Loucy (cell line): ENCODE results near the gene BCAR3.

ENCODE experiments used
- H2AFZ ChIP-seq: fragments of 200-600 bp; sonication (generic); 2 replicates; pipeline ENCODE4 v1.6.0; 2016; ENCODE audit warnings: antibody characterized with exemption, mild to moderate bottlenecking, low read length, moderate library complexity
- H3F3A ChIP-seq: fragments of 200-600 bp; 2 replicates; pipeline ENCODE4 v1.6.0; 2016; ENCODE audit warnings: antibody characterized with exemption, low read depth, mild to moderate bottlenecking
- H3K27me3 ChIP-seq: fragments of 200-600 bp; sonication (generic); 2 replicates; pipeline ENCODE4 v1.6.1; 2014; ENCODE audit warnings: low read length, mild to moderate bottlenecking; ENCODE audit not compliant: insufficient read depth, poor library complexity, severe bottlenecking
- H3K36me3 ChIP-seq: fragments of 200-600 bp; sonication (generic); 2 replicates; pipeline ENCODE4 v1.6.1; 2016; ENCODE audit warnings: low read length; ENCODE audit not compliant: insufficient read depth
- H3K4me1 ChIP-seq: fragments of 200-600 bp; sonication (generic); 2 replicates; pipeline ENCODE4 v1.5.1; 2014; ENCODE audit warnings: low read length, mild to moderate bottlenecking; ENCODE audit not compliant: insufficient read depth, poor library complexity, severe bottlenecking
- H3K4me2 ChIP-seq: fragments of 200-600 bp; sonication (generic); 2 replicates; pipeline ENCODE4 v1.6.0; 2014; ENCODE audit warnings: antibody characterized with exemption, low read length, low read depth, mild to moderate bottlenecking; ENCODE audit not compliant: poor library complexity, severe bottlenecking
- H3K4me3 ChIP-seq: fragments of 200-600 bp; sonication (generic); 2 replicates; pipeline ENCODE4 v1.5.1; 2014; ENCODE audit warnings: low read length, mild to moderate bottlenecking, mixed read lengths; ENCODE audit not compliant: poor library complexity, severe bottlenecking
- H3K79me2 ChIP-seq: fragments of 200-600 bp; sonication (generic); 2 replicates; pipeline ENCODE4 v1.6.1; 2014; ENCODE audit warnings: low read length; ENCODE audit not compliant: insufficient read depth
- H3K9ac ChIP-seq: fragments of 200-600 bp; sonication (generic); 2 replicates; pipeline ENCODE4 v1.6.0; 2014; ENCODE audit warnings: mild to moderate bottlenecking, low read depth, low read length, moderate library complexity; ENCODE audit not compliant: poor library complexity, severe bottlenecking
- H3K9me2 ChIP-seq: fragments of 200-600 bp; sonication (generic); replicated peaks from 2 replicates; pipeline ENCODE4 v1.6.1; 2016; ENCODE audit warnings: low read depth, low read length, mixed read lengths
- H3K9me3 ChIP-seq: fragments of 200-600 bp; sonication (generic); 2 replicates; pipeline ENCODE4 v1.6.1; 2014; ENCODE audit warnings: mild to moderate bottlenecking, antibody characterized with exemption, low read length, low read depth; ENCODE audit not compliant: insufficient read depth
- H4K20me1 ChIP-seq: fragments of 200-600 bp; sonication (generic); 2 replicates; pipeline ENCODE4 v1.6.0; 2014; ENCODE audit warnings: antibody characterized with exemption, low read length, mild to moderate bottlenecking; ENCODE audit not compliant: insufficient read depth, poor library complexity, severe bottlenecking
- CTCF ChIP-seq: fragments of 200-600 bp; sonication (generic); conservative IDR thresholded peaks from 2 replicates; pipeline ENCODE4 v1.5.1; 2014; ENCODE audit warnings: mild to moderate bottlenecking, antibody characterized with exemption, low read length
- EZH2phosphoT487 ChIP-seq: fragments of 200-600 bp; IDR thresholded peaks from 2 replicates; pipeline ENCODE4 v1.6.1; 2018; ENCODE audit warnings: antibody characterized with exemption, mild to moderate bottlenecking, moderate library complexity, borderline replicate concordance

The BCAR3 gene

DNA sequence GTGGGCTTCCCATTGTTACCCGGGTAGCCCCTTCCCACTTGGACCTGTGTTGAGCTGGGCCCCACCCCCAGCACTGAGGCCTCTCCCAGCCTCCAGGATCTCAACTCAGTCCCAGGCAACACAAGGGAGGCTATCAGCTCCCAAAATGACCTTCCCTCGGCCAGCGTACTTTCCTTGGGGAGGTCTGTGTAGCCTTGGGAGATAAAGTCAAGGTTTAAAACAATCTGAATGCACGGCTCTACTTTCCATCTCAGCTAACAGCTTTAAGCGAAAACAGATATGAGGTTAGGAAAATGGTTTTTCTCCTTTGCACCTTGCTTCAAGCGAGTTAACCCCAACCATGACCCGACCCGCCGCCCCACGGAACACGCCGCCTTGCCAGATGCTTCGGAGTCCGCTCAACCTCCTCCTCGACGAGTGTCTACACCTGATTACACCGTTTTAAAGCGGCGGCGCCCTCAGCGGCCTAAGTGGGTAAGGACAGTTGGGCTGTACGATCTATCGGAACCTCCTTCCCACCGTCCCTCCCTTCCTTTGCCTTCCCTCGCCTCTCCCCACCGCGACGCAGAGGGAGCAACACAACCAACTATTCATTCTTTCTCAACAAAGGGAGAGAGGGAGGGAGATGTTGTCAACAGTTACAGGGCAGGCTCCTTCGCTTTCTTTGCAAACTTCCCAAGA lies 1.1 kb downstream of the BCAR3 start:
- TF ChIP-seq CTCF = no peak
- no peaks in the 10 kb centered on the region for H3K9me2 ChIP-seq
- H3K36me3 ChIP-seq = no peaks in the 10 kb centered on the region
- no peaks in the 10 kb centered on the region for H3K4me1 ChIP-seq
- no peaks in the 10 kb centered on the region for H3K9me3 ChIP-seq
- H3K27me3 ChIP-seq = no peaks in the 10 kb centered on the region
- H3K9ac ChIP-seq = no peak overlapping the region
- no peaks in the 10 kb centered on the region for H3K79me2 ChIP-seq
- no peaks in the 10 kb centered on the region for H3F3A ChIP-seq
- no peak overlapping the region for H3K4me2 ChIP-seq
- no peak overlapping the region for H3K4me3 ChIP-seq
- no peak overlapping the region for H2AFZ ChIP-seq
- no peaks in the 10 kb centered on the region for H4K20me1 ChIP-seq

DNA sequence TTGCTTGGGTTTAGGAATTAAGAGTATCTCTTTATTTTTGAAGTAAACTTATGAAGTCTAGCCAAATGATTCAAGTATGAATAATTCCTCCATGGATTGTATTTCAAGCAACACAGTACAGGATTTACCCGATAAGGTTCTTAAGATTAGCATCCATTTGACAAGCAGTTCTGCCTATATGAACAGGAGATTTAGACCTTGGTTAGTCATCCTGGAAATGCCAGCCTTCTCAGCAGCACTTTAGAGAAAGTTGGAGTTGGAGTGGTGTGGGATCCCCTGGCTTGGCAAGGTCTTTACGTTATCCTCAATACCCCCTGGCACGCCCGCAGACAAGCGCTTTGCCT lies 1.6 kb downstream of the BCAR3 start:
- Histone ChIP-seq H3K4me2 (no peak overlapping the region), H3K79me2 (no peaks in the 10 kb centered on the region), H3K4me3 (no peak overlapping the region), H3K36me3 (no peaks in the 10 kb centered on the region), H2AFZ (no peak overlapping the region), H4K20me1 (no peaks in the 10 kb centered on the region), H3K9me3 (no peaks in the 10 kb centered on the region), H3K9me2 (no peaks in the 10 kb centered on the region), H3K27me3 (no peaks in the 10 kb centered on the region), H3K4me1 (no peaks in the 10 kb centered on the region), H3K9ac (no peak overlapping the region), H3F3A (no peaks in the 10 kb centered on the region)
- TF ChIP-seq CTCF = no peak
- no peak for TF ChIP-seq EZH2phosphoT487

GRCh38 chr1:93679546-93679945 lies 2.1 kb downstream of the BCAR3 start:
- no peaks in the 10 kb centered on the region for H3K4me1 ChIP-seq
- H3K9ac ChIP-seq = no peak overlapping the region

More at GRCh38 chr1:93679546-93679945, 2.1 kb downstream of the BCAR3 start:
- Histone ChIP-seq H3K9me2 (no peaks in the 10 kb centered on the region), H2AFZ (no peak overlapping the region), H3K36me3 (no peaks in the 10 kb centered on the region), H3K9me3 (no peaks in the 10 kb centered on the region), H3K4me3 (no peak overlapping the region), H3K27me3 (no peaks in the 10 kb centered on the region), H3F3A (no peaks in the 10 kb centered on the region), H4K20me1 (no peaks in the 10 kb centered on the region), H3K4me2 (no peak overlapping the region), H3K79me2 (no peaks in the 10 kb centered on the region)
- TF ChIP-seq CTCF (no peak), EZH2phosphoT487 (no peak)
